GM19023 (cell line): ENCODE measurements around the gene ADAMTS15.
A peak's percentile ranks its signal among the peaks of the same experiment; 100 is the strongest.
"Not testable (repeated sequence)": the region's sequence is repeated elsewhere in the genome, so short reads cannot be mapped to it uniquely, and the experiment has no call there.

Experiments
- ATAC-seq: cut with Tn5 transposase; IDR thresholded peaks from one replicate; pipeline ENCODE4 v1.9.1; 2021; ENCODE audit warnings: mild to moderate bottlenecking, moderate library complexity; ENCODE audit not compliant: unreplicated experiment

ADAMTS15 gene

DNA sequence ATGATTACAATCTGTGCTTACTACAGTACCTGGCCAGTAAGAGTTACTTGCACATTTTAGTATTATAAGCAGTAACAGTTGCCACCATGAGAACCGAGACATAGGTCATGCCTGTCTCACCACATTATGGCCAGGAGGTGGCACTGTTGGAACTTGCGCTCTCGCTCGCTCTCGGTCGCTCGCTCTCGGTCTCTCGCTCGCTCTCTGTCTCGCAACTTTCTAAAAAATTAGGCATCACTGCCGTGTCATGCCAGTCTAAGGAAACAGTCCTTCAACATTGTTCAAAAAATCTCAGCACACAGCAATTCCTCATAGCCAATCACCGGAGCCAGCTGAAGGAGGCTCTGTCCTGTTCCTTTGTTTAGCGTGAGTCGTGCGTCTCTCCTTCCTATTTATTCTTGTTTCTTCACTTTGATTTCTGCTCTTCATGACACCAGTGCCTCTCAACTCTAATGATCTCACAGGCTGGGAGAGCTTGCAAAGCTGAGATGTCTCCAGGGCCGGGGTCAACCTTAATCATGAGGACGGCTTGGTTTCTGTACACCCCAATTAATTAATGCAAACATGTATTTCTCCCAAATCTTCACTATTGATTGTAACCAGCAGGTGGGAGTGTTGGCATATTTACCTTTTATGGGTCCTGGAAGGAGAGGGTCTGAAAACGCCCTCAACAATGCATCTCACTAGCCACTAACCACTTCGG lies 13.8 kb upstream of the ADAMTS15 start:
- ATAC-seq: peak; percentile 88

DNA sequence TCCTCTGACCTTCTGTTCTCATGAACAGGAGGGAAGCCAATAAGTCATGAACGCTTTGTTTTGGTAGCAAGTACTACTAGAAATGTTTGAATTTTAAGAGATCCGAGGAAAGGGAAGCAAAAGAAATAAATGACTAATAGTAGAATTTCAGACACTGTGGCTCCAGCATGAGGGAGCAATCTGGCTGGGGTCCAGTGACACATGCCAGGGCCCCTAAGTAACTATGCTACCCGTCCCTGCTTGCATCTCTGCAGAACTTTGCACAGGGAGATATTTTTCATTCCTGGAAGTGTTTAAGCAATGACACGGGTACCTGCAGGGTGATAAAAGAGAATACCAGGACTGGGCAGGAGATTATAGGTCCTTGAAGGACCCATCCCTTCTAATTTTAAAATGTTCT lies 12.8 kb upstream of the ADAMTS15 start:
- ATAC-seq: no peak

DNA sequence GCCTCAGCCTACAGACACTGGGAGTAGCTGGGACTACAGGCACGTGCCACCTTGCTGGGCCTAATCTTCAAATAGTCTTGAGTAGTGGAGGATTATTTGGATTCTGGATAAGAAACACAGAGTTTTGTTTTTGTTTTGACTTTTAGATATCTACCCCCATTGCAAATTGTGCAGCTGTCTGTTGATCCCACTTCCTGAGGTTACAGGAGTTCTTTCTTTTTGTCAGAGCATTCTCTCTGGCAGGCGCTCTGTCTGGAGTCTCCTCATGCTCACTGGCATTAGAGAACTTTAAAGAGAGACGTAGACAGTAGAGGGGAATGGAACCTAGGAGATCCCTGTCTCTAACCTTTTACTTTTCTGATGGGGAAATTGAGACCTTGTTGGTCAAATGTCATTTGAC lies 12.3 kb upstream of the ADAMTS15 start:
- no peak for ATAC-seq

DNA sequence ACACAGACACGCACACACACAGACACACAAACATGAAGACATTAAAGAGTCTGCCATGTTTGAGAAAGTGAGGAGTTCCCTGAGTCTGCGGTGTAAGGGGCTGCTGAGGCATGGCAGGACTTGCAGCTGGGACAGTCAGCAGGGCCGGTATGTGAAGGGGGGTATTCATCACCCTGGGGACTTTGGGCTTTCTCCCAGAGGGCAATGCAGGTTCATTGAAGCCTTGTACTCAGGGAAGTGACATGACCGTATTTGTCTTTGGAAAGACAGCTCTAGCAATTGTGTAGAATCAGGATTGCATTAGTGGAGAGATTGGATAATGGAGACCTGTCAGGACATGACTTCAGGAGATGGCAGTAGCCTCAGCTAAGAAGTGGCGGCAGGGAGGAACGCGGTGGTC lies 10.6 kb upstream of the ADAMTS15 start:
- no peak for ATAC-seq

DNA sequence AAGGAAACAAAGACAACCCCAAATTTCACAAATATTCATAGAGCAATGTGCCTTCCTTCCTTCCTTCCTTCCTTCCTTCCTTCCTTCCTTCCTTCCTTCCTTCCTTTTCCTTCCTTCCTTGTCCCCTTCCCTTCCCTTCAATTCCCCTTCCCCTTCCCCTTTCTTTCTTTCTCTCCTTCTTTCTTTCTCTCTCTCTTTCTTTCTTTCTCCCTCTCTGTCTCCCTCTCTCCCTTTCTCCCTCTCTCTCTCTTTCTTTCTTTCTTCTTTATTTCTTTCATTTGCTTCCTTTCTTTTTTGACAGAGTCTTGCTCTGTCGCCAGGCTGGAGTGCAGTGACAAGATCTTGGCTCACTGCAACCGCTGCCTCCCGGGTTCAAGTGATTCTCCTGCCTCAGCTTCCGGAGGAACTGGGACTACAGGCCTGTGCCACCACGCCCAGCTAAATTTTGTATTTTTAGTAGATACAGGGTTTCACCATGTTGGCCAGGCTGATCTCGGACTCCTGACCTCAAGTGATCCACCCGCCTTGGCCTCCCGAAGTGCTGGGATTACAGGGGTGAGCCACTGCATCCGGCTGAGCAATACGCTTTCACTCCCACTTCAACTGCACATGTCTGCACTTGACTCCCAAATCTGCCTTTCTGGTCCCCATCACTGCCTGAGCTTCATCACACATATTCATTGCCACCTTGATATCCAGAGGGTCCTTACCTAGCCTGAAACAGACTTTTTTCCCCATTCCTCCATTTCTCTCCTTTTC lies 9.9 kb upstream of the ADAMTS15 start:
- not testable (repeated sequence) for ATAC-seq

DNA sequence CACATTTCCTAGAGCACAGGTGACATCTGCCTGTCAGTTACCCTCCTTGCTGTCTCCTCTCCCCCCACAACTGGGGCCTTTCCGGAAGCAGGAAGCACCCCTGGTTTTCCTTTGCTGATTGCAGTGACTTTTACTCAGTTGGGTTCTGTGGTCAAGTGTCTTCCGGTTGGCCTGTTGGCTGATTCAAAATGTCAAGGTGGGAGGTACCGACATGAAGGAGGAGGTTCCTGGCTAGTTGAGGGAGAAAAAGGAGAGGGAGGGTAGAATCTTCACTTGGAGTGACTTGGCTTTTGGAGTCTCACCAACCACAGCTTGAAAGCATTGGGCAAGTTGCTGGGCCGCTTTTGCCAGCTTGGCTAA lies 9.3 kb upstream of the ADAMTS15 start:
- ATAC-seq: no peak

DNA sequence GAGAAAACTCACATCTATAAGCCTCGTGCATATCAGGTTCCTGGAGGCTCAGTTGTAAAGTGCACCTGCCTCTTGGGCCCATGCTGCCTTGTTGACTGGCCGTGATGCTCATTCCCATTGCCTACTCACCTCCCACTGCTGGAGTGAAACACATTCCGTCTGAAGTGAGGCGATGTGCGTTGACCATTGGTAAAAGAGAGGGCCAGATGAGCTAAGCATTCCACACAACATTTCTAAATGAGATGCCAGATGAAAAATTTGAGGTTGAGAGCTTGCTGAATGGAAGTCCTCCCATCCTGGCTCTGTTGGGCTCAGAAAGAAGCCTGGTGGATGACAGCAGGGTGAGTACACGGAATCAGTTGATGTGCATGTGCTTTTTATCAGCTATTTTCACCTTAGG lies 8.6 kb upstream of the ADAMTS15 start:
- no peak for ATAC-seq

DNA sequence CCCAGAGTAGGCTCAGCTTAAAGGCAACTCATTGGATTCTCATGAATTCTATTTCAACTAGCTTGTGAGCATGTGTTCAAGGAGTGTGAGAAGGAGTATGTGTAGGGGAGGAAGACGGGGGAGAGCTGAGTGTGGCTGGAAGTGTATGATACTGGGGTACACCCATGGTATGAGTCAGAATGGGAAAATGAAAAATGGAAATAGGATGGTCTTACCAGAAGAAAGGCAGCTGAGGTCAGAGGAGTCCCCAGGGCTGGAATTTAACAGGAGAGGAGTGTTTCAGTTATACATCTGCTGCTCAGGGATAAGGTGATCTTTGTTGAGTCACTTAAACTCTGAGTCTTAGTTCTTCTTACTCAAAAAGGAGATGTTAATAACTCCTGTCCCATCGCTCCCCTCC lies 6.7 kb upstream of the ADAMTS15 start:
- ATAC-seq: no peak

DNA sequence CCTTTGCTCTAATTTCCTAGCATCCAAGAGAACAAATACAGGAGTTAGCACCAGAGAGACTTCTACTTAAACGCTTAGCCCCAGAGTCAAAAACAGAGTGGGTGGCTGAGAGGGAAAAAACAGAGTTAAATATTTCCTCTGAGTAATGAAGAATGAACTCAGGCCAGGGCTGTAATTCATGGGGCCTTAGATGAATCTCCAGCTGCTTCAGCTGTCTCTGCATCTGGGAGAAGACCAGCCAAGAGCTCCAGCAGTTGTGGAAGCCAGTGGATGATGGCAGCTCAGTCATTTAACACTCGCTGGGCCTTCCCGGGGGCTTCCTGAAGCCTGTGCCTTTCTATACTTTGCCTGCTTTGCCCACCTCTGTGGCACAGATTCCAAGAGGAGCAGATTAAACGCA lies 5.7 kb upstream of the ADAMTS15 start:
- ATAC-seq: no peak

DNA sequence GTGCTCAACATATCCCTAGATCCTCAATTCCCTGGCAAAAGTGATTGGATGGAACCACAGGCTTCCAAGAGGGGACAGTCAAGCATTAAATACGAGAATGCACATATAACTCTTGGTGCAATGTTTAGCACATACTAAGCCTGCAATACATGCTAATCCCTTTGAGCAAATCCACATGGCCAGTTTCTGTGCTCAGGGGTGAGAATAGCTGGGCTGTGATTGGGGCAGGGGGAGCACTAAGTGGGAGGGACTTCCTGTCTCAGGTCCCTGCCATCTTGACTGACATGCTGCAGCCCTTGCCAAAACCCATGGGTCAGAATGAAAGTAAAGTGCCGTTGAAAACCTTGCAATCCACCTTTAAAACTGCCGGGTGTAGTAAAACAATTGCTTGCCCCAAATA lies 2.7 kb upstream of the ADAMTS15 start:
- ATAC-seq: no peak

DNA sequence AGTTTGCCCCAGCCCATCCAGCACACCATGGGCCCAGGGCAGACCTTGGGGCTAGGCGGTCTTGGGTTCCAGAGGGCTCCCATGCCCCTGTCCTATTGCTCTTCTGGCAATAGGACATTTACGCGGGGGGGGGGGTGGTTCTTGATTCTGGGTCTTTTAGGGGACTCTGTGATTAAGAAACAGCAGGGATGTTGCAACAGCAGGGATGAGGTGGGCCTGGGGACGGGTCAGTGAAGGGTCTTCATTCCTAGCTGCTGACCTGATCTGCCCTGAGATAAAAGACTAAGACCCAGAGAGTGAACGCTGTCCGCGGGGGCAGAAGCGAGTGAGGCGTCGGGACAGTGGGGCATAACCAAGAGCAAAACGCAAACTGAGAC lies 418 bp upstream of the ADAMTS15 start:
- no peak for ATAC-seq

DNA sequence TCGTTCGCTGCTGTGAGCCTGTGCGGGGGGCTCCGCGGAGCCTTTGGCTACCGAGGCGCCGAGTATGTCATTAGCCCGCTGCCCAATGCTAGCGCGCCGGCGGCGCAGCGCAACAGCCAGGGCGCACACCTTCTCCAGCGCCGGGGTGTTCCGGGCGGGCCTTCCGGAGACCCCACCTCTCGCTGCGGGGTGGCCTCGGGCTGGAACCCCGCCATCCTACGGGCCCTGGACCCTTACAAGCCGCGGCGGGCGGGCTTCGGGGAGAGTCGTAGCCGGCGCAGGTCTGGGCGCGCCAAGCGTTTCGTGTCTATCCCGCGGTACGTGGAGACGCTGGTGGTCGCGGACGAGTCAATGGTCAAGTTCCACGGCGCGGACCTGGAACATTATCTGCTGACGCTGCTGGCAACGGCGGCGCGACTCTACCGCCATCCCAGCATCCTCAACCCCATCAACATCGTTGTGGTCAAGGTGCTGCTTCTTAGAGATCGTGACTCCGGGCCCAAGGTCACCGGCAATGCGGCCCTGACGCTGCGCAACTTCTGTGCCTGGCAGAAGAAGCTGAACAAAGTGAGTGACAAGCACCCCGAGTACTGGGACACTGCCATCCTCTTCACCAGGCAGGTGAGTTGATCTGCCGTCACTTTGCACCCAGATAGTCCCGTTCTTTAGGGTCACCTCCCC lies 1.0 kb downstream of the ADAMTS15 start:
- no peak for ATAC-seq

DNA sequence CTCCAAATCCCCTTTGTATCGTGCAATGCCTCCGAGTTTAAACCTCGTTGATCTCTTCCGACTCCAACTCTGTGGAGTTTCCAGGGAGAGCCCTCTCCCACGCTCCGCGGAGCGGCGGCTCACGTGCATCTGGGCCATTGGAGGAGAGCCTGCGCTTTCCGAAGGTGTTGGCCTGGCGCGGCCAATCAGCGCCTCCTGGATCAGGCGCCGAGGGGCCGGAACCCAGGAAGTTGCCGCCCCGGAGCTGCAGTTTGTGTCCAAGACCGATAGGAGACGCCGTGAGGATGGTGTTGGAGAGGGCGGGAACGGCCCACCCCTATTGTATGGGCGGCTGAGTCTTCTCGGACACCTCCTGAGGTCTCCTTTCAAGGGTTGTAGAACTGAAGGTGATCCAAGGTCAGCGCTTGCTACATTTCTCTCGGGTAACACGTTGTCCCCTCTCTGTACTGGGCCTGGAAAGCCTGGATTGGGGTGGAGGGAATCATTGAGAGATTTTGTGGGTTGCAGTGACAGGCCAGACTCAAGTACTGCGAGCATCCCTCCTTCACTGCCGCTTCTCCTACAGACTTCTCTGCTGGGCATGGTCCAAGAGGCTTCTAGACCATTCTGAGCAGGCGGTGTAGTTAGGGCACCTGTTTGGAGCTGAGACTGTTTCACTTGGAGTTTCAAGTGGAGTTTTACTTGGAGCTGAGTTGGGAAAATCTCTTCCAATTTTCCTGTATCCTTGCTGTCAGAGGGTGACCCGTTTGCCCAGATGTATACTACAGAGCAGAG lies 1.7 kb downstream of the ADAMTS15 start:
- no peak for ATAC-seq

DNA sequence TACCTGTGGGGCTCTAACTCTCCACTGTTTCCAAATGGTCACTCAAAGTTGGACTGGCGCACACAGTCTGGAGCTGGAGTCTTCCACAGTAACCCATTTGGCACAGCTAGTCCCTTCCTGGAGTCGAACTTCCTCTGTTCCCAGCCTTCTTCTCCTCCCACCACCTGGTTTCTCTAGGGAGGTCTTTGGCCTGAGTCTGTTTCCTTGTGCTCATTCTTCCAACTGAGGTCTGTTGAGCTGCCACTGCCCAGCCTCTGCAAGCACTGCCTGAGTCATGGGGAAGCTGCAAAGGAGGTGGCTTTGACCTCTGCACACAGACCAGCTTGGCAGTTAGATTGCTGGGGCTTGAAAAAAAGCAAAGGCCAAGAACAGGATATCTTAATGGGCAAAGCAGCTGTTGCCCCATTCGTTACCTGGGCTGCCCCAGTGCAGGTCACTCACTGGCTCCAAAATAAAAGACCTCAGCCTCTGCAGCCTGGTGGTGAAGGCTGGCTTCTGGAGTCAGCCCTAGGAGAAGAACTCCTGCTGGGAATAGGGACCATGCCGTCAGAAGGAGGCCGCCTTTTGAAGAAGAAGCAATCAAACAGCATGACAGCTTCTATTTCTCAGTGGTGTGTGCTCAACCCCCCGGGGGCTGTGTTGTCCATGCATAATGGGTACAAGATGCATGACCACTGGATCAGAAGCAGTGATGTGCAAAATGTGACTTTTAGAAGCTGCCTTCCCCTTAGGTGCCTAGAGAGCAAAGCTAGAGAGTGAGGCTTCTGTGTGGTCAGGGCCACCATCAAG lies 3.0 kb downstream of the ADAMTS15 start:
- ATAC-seq: no peak

DNA sequence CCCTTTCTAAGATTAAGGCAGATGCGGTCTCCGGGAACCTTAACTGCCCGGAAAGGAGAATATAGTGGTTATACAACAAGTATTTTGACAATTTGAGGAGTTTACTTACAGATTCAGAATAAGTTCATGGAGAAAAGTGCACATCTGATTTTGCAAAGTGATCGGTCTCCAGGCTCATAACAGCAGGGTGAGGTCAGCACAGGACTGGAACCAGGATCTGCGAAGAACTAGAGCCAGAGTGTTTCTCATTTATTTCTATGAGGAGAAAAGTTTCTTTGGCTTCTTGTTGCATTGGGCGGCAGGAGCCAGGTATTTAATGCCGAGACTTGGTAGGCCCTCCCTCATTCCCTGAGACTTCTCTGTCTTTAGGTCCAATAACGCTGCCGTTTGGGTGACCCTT lies 3.7 kb downstream of the ADAMTS15 start:
- ATAC-seq: no peak

DNA sequence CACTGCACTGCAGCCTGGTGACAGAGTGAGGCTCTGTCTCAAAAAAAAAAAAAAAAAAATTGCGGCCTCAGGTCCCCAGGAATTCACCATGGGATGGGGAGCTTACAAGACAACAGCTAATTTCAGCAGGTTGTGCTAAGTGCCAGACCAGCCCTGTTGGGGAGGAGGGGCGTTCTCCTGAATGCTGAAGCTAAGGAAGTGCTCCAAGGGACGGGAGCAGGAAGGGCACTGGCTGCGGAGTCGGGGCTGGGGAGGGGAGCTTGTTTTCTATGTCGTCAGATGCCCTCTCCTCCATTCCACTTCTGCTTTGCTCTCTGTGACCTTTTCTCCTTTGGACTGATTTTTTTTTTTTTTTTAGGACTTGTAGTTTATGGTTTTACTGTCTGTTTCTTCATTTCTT lies 4.5 kb downstream of the ADAMTS15 start:
- ATAC-seq: no peak

DNA sequence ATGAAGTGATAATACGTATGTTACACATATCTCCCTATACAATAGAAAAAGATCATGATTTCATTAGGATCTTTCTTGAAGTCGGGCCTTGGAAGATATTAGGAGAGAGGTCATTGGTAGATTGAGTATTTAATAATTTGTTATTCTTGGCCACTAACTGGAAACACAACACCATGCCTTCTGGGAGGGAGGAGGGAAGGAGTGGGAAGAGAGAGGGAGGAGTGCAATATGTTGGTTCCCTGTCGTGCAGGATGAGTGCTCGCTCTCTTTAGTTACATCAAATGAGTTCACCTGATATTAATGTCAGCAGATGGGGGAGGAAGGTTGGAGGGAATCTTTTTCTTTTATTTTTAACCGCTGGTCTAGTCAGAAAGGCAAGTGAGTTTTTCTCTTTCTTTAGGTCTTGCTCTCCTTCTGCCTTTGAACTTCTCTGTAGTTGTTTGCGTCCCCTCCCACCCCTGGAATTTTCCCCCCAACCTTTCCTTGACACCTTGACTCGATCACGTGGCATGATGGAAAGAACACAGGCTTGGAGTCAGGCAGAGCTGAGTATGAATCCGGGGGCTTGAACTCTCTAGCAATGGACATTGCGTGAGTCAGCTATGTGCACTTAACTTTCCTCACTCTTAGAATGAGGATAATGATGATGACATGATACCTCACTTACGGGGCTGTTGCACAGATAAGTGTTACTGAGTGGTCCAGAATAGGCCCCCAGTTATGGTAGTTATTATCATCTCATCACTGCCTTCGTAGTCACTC lies 6.2 kb downstream of the ADAMTS15 start:
- ATAC-seq: no peak

DNA sequence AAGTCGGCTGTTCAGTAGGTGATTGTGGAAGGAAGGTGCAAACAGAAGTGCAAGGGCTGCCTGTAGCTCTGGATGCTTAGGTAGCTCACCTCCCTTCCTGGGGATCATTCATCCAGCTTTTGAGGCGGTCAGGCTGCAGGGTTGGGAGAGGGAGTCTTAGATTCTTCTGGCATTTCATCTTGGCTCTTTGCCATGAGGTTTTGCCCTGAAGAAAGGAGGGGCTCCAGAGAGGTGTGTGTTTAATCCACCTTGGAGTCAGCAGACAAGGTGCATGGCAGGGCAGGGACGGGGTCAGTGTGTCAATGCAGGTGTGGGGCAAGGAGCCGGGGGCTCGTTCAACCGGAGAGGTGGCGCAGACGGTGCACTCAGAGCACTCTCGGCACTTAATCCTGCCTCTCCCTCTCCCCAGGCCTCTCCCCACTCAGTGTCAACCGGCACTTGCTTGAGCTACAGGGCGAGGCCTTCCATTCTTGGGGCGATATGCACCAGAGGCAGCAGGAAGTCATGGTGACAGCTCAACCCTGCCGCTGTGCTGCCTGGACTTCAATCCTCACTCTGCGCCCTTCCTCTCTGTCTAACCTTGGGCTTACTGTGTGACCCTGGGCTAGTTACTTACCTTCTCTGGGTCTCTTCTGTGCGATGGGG lies 7.2 kb downstream of the ADAMTS15 start:
- no peak for ATAC-seq

DNA sequence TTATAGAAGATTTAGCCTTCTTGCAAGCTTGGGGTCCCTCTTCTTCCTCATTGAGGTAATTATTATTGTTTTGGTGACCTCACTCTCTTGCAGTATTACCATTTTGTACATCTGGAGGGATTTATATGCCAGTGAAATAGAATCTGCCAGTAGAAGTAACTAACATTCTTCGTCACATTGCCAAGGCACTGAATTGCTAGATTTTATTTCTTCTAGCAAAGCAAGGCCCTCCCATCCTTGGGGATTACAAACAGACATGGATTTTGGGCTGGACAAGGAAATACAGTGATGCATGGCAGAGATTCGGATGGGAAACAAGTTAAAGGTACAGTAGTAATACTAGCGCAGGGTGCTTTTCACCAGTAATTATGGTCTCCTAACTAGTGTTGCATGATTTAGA lies 7.8 kb downstream of the ADAMTS15 start:
- ATAC-seq: no peak
